ENCODE measurements around the gene ANKRD12.
"Not testable (repeated sequence)": the region's sequence is repeated elsewhere in the genome, so short reads cannot be mapped to it uniquely, and the experiment has no call there.

The ANKRD12 gene

GRCh38 chr18:9146224-9146623, 9.6 kb downstream of the ANKRD12 start:
- no peak for DNase-seq (ENCODE audit: low spot score)

GRCh38 chr18:9147440-9148202, 11.0 kb downstream of the ANKRD12 start:
- peak; percentile 62 for DNase-seq (ENCODE audit: low spot score)

GRCh38 chr18:9148203-9148552, 11.6 kb downstream of the ANKRD12 start:
- DNase-seq (ENCODE audit: low spot score) = no peak

- DNase-seq (ENCODE audit: low spot score) = no peak
These were observed 13.5 kb downstream of the ANKRD12 start for GRCh38 chr18:9150121-9150520.

- DNase-seq (ENCODE audit: low spot score) = no peak
These were observed 16.7 kb downstream of the ANKRD12 start for GRCh38 chr18:9153256-9153655.

- no peak for DNase-seq (ENCODE audit: low spot score)
These were observed 20.1 kb downstream of the ANKRD12 start for GRCh38 chr18:9156604-9157249.

GRCh38 chr18:9157806-9158205, 21.2 kb downstream of the ANKRD12 start:
- no peak for DNase-seq (ENCODE audit: low spot score)

GRCh38 chr18:9160014-9160413, 23.4 kb downstream of the ANKRD12 start:
- DNase-seq (ENCODE audit: low spot score) = no peak

- not testable (repeated sequence) for DNase-seq (ENCODE audit: low spot score)
These were observed 26.1 kb downstream of the ANKRD12 start for GRCh38 chr18:9162663-9163062.

GRCh38 chr18:9164149-9164548, 27.6 kb downstream of the ANKRD12 start:
- DNase-seq (ENCODE audit: low spot score) = not testable (repeated sequence)

- DNase-seq (ENCODE audit: low spot score) = not testable (repeated sequence)
These were observed 29.3 kb downstream of the ANKRD12 start for GRCh38 chr18:9165883-9166282.

GRCh38 chr18:9169515-9169914, 32.9 kb downstream of the ANKRD12 start:
- not testable (repeated sequence) for DNase-seq (ENCODE audit: low spot score)

- not testable (repeated sequence) for DNase-seq (ENCODE audit: low spot score)
These were observed 35.3 kb downstream of the ANKRD12 start for GRCh38 chr18:9171919-9172318.

- no peak for DNase-seq (ENCODE audit: low spot score)
These were observed 36.0 kb downstream of the ANKRD12 start for GRCh38 chr18:9172506-9173127.

GRCh38 chr18:9173770-9174233, 37.2 kb downstream of the ANKRD12 start:
- no peak for DNase-seq (ENCODE audit: low spot score)

GRCh38 chr18:9174302-9174701, 37.7 kb downstream of the ANKRD12 start:
- no peak for DNase-seq (ENCODE audit: low spot score)

GRCh38 chr18:9175115-9175514, 38.5 kb downstream of the ANKRD12 start:
- DNase-seq (ENCODE audit: low spot score) = no peak

- DNase-seq (ENCODE audit: low spot score) = no peak
These were observed 40.5 kb downstream of the ANKRD12 start for GRCh38 chr18:9177031-9177430.

GRCh38 chr18:9177466-9177865, 40.9 kb downstream of the ANKRD12 start:
- DNase-seq (ENCODE audit: low spot score) = no peak

- no peak for DNase-seq (ENCODE audit: low spot score)
These were observed 42.0 kb downstream of the ANKRD12 start for GRCh38 chr18:9178557-9178956.

- DNase-seq (ENCODE audit: low spot score) = no peak
These were observed 44.7 kb downstream of the ANKRD12 start for GRCh38 chr18:9181275-9181674.

- DNase-seq (ENCODE audit: low spot score) = no peak
These were observed 46.3 kb downstream of the ANKRD12 start for GRCh38 chr18:9182852-9183399.

All from LoVo (cell line).